ENCODE results near the gene SLC6A20. TPM values are rescaled to one million over a fixed set of nuclear protein-coding genes. Genes with fewer than 3 reads are reported as not detected.

Gene SLC6A20, protein sequence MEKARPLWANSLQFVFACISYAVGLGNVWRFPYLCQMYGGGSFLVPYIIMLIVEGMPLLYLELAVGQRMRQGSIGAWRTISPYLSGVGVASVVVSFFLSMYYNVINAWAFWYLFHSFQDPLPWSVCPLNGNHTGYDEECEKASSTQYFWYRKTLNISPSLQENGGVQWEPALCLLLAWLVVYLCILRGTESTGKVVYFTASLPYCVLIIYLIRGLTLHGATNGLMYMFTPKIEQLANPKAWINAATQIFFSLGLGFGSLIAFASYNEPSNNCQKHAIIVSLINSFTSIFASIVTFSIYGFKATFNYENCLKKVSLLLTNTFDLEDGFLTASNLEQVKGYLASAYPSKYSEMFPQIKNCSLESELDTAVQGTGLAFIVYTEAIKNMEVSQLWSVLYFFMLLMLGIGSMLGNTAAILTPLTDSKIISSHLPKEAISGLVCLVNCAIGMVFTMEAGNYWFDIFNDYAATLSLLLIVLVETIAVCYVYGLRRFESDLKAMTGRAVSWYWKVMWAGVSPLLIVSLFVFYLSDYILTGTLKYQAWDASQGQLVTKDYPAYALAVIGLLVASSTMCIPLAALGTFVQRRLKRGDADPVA
- not detected for total RNA-seq
- long read RNA-seq, result 0 reads

GRCh38 chr3:45795882-45796765 lies at the start of gene SLC6A20:
Gene SLC6A20 (minus strand): TSS chr3:45796536. CDS start chr3:45796419, 117 bp downstream.
- no peak within 1 kb of the TSS for H3K27ac ChIP-seq (replicated peaks)
- intact Hi-C loops (cut with micrococcal nuclease), result no loop called here
- H3K4me3 ChIP-seq, result peak within 1 kb of the TSS; percentile 67
- DNase-seq, result no peak
- H3K9me3 ChIP-seq (replicated peaks), result no peaks in the 10 kb centered on the region
- H3K27me3 ChIP-seq (ENCODE audit: low read depth), result peaks cover 63% of the 10 kb centered on the region
- H3K4me1 ChIP-seq, result peaks cover 16% of the 10 kb centered on the region
- no peaks in the 10 kb centered on the region for H3K36me3 ChIP-seq
- TF ChIP-seq CTCF (IDR thresholded peaks at IDR 0.05; ENCODE audit: borderline replicate concordance), result no peak

GRCh38 chr3:45844616-45845015 lies 48.3 kb upstream of the SLC6A20 start:
- no peak overlapping the region for H3K4me3 ChIP-seq
- H3K4me1 ChIP-seq, result peaks cover 34% of the 10 kb centered on the region
- H3K9me3 ChIP-seq (replicated peaks), result no peaks in the 10 kb centered on the region
- DNase-seq, result no peak
- no peak for TF ChIP-seq CTCF (IDR thresholded peaks at IDR 0.05; ENCODE audit: borderline replicate concordance)
- H3K36me3 ChIP-seq, result no peaks in the 10 kb centered on the region
- intact Hi-C loops (cut with micrococcal nuclease), result loop anchor here (5.0 kb wide), 1 partner anchor 83 kb away; no protein-coding TSS in a partner anchor
- H3K27me3 ChIP-seq (ENCODE audit: low read depth), result no peaks in the 10 kb centered on the region
- no peak overlapping the region for H3K27ac ChIP-seq (replicated peaks)

- H3K9me3 ChIP-seq (replicated peaks), result no peaks in the 10 kb centered on the region
- H3K27ac ChIP-seq (replicated peaks), result no peak overlapping the region
- no peak for TF ChIP-seq CTCF (IDR thresholded peaks at IDR 0.05; ENCODE audit: borderline replicate concordance)
- intact Hi-C loops (cut with micrococcal nuclease), result loop anchor here (5.0 kb wide), 1 partner anchor 84 kb away; no protein-coding TSS in a partner anchor
- H3K4me3 ChIP-seq, result no peak overlapping the region
- peaks cover 28% of the 10 kb centered on the region for H3K4me1 ChIP-seq
- H3K36me3 ChIP-seq, result no peaks in the 10 kb centered on the region
- H3K27me3 ChIP-seq (ENCODE audit: low read depth), result no peaks in the 10 kb centered on the region
- DNase-seq, result no peak
These were observed 46.7 kb upstream of the SLC6A20 start for GRCh38 chr3:45842851-45843625.

- peaks cover under 1% of the 10 kb centered on the region for H3K36me3 ChIP-seq
- TF ChIP-seq CTCF (IDR thresholded peaks at IDR 0.05; ENCODE audit: borderline replicate concordance), result no peak
- no peaks in the 10 kb centered on the region for H3K27me3 ChIP-seq (ENCODE audit: low read depth)
- peak within 1 kb of the TSS; percentile 54 for H3K27ac ChIP-seq (replicated peaks)
- peak within 1 kb of the TSS; percentile 91 for H3K4me3 ChIP-seq
- peak; percentile 89 for DNase-seq
- H3K4me1 ChIP-seq, result peaks cover 20% of the 10 kb centered on the region
- H3K9me3 ChIP-seq (replicated peaks), result no peaks in the 10 kb centered on the region
- intact Hi-C loops (cut with micrococcal nuclease), result loop anchor here (5.0 kb wide), 1 partner anchor 85 kb away; no protein-coding TSS in a partner anchor
These were observed 45.6 kb upstream of the SLC6A20 start, which contains the start of gene LZTFL1 for GRCh38 chr3:45841757-45842491. Gene LZTFL1 (minus strand): TSS chr3:45842119. CDS start chr3:45841991, 128 bp downstream.

Measured in left ventricle myocardium inferior (tissue), 1 donor.